GM19395 (cell line): ENCODE results near the gene LYST.
A peak's percentile ranks its signal among the peaks of the same experiment; 100 is the strongest.
"Not testable (repeated sequence)": the region's sequence is repeated elsewhere in the genome, so short reads cannot be mapped to it uniquely, and the experiment has no call there.

Experiments
- ATAC-seq: cut with Tn5 transposase; IDR thresholded peaks from one replicate; pipeline ENCODE4 v1.9.1; 2021; ENCODE audit warnings: mild to moderate bottlenecking, moderate library complexity; ENCODE audit not compliant: unreplicated experiment

LYST gene

DNA sequence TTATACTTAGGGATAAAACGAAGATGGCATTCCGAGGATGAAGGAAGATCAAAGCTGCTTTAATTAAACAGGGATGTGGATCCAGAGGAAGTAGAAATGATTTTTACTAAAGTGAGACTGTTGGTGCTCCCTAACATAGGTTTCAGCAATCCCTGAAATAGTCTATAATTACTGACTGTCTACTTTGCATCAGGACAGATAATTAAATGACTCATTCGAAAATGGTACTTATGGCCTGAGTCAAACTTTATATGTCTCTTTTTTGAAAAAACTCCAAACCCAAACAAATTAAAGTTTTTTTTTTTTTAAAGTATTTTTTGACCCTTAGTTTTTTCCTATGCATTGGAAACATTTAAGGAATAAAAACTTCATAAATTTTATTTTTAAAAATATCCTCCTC, 90.3 kb downstream of the LYST start:
- ATAC-seq, result no peak

DNA sequence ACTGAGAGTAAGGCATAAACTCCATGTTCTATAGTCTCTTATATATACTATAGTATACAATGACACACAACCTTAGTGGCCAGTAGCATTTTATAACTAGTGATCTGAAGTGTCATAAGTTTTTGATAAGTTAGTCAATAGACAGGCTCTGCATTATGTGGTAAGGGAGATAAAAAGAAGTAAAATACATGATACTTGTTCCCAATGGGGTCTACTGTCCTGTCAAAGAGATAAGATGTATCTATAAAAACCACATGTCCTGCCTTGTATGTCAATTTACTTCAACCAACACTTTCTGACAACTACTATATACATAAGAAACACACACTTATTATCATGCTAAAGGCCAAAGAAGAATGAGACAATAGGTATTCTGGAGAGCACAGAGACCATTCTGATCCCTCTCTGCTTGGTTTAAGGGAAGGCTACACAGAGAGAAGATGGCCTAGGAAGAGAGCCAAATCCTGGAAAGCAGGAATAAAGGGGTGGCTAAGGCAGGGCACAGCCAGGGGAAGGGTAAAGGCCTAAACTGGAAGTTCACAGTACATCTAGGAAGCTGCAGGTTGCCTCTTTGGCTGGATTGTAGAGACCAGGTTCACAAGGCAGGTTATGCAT, 91.4 kb downstream of the LYST start:
- no peak for ATAC-seq

DNA sequence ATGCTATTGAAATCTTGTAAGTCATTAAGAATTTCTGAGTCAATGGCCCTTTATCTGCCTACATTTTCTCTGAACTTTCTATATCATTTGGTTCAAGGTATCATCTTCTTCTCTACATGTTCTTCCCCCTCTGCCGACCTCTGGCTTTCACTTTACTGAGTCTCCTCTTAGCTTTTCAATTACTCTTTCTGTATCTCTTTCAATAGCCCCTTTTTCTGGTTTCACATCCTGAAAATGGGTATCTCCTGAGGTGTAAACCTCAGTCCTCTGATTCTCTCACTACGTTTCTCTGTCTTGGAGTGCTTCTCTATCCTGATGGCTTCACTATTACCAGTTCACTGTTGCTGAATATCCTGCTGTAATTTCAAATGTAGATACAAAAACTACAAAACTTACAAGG, 98.9 kb downstream of the LYST start:
- ATAC-seq, result peak; percentile 97

- no peak for ATAC-seq
Observed at GRCh38 chr1:235766794-235767285, 99.9 kb downstream of the LYST start.

GRCh38 chr1:235763962-235764361, 102.7 kb downstream of the LYST start:
- ATAC-seq, result no peak

DNA sequence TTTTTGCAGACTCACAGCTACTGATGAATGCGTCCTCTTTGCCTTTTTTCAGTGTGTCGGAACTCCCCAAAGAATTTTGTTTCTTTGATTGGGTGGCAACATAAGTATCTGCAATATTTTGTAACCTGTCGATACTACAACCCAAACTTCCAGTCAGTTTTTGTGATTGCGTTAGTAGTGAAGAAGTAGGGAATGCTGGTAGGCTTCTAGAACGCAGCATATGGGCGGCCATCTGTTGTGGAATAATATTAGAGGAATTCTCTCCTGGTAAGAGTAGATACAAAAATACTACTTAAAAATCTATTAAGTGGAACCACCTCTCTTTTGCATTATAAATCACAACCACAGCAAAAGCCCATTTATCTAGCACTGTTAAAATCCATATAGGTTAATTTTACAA, 107.4 kb downstream of the LYST start:
- ATAC-seq, result no peak

DNA sequence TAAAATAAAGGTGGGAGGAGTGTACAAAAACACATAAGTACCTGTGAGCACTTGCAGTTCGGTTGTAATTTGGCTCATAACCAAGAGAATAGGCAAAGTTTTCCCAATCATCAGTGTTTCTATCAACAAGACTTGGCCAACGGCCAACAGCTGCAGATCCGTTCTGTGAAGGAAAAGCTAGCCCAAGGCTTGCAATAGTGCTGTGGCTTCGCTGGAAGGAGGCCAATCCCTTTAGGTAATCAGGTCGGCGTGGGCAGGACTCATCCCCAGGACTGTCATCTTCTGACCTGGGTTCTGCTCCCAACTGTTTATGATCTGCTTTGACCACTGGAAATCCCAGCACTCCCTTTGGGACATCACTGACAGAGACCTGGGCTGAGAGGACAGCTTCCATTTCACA, 107.8 kb downstream of the LYST start:
- ATAC-seq, result no peak

DNA sequence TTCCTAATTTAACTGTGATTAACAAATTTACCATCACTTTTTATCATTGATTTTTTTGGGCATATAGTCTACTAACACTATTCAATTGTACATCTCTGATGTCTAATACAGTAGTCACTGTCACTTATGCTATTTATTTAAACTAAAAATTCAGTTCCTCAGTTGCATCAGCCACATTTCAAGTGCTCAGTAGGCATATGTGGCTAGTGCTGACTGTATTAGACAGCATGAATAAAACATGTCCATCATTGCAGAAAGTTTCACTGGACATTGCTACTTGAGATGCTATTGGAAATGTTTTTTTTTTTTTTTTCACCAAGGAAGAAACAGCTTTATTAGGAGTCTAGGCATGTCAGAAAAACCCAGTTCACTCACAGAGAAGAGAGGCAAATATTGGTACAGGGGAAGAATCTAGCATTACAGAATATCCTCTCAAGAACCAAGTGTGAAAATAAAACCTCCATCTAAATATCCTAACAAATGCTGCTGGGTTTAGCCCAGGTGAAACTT, 109.1 kb downstream of the LYST start:
- no peak for ATAC-seq

GRCh38 chr1:235754186-235754585, 112.5 kb downstream of the LYST start:
- ATAC-seq, result not testable (repeated sequence)

- ATAC-seq, result no peak
Observed at GRCh38 chr1:235749755-235750300, 116.9 kb downstream of the LYST start.

GRCh38 chr1:235748747-235749146, 118.0 kb downstream of the LYST start:
- ATAC-seq, result no peak

DNA sequence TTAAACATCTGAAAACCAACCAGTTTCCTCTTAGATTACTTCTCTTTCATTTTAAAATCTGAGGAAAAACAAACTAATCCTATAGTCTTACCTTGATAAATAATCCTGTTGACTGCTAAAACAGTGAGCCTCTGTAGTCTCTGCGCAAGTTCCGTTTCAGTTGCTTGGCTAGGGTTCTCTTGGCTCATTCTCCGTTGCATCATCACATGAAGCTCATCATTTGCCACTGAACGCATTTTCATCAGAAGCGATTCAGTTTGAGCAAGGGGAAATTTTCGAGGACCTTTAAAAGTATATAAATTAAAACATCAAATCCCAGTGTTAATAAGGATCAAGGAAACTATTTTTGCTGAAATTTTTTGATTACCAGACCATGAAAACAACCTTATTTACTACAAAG, 120.5 kb downstream of the LYST start:
- no peak for ATAC-seq

GRCh38 chr1:235745503-235746136, 121.1 kb downstream of the LYST start:
- ATAC-seq, result no peak

DNA sequence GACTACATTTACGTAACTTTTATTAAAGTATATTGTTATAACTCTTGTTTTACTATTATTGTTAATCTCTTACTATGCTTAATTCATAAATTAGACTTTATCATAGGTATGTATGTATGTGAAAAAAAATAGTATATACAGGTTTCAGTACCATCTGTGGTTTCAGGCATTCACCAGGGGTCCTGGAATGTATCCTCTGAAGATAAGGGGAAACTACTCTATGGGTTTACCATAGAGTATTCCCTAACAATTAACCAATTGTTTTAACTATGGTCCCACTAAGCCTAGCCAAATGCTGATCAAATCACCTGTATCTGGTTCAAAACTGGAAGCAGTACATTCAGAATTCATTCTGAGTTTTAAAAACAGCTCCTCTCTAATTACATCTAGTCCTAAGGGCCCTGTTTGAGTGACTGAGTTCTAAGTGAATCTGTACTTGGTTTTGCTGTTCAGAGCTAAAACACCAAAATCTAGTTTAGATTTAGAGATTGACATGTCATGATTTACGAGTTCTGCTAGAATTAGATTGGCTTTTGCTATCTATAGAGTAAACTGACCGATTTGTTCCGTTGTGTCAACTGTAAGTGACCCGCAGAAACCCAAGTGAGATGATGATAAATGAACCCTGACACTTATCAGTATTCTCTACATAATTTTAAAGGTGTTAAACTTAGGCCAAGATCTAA, 123.6 kb downstream of the LYST start:
- no peak for ATAC-seq

- ATAC-seq, result no peak
Observed at GRCh38 chr1:235741294-235741693, 125.4 kb downstream of the LYST start.

- ATAC-seq, result no peak
Observed at GRCh38 chr1:235739631-235740030, 127.1 kb downstream of the LYST start.

GRCh38 chr1:235739124-235739523, 127.6 kb downstream of the LYST start:
- no peak for ATAC-seq

DNA sequence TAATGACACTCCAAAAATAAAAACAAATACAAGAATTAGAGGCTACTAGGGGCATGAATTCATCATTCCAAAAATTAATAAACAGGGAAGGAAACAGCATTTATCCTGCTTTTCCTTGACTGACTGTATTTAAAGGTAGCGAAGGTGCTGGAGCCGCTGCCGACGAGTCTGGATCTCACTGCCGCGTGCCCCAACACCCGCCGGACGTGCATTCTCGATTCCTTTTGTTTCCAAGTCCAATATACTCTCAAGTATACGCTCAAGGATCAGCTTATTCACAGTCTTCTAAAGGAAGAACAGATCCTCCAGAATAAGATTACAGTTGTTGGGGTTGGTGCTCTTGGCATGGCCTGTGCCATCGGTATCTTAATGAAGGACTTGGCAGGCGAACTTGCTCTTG, 129.0 kb downstream of the LYST start:
- no peak for ATAC-seq

GRCh38 chr1:235736263-235736662, 130.4 kb downstream of the LYST start:
- no peak for ATAC-seq

GRCh38 chr1:235735621-235736020, 131.1 kb downstream of the LYST start:
- ATAC-seq, result no peak

- ATAC-seq, result no peak
Observed at GRCh38 chr1:235734335-235734734, 132.4 kb downstream of the LYST start.

DNA sequence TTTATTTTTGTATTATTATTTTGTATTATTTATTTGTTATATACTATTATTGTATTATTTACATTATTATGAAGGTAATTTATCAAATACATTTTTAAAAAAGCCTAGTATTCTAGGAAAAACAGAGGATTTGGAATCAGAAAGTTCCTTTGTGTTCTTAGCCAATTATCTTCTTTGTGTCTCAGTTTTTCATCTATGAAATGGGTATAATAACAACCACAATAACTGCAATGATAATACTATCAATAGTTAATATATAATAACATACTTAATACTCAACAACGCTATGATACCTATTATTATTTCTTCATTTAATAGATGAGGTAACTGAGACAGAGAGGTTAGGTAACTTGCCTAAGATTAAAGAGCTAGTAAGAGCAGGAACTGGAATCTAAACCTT, 136.7 kb downstream of the LYST start:
- no peak for ATAC-seq
